ENCODE results near the gene TMEM198.

DNA sequence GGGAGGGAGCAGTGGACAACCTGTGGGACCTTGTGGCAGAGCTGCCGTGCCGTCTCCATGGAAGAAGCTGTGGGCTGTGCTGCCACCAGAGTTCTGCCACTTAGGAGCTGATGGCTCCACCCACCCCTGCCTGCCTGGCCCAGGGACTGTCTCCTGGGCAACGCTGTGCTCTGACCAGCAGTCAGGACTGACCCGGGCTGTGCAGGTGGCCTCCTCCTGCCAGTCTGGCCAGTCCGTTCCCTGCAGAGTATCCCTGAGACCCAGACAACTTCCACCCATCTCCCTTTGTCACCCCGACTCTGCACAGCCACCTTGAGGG lies 16.8 kb upstream of the TMEM198 start:
- TF ChIP-seq EZH2 (IDR thresholded peaks at IDR 0.05; ENCODE audit: borderline replicate concordance) (no peak), EZH2phosphoT487 (IDR thresholded peaks at IDR 0.05; ENCODE audit: low read depth, severe bottlenecking, unreplicated experiment) (no peak)
